Epidermal melanocyte (primary cell): ENCODE results near the gene RRP7A.
"Not testable (repeated sequence)": the region's sequence is repeated elsewhere in the genome, so short reads cannot be mapped to it uniquely, and the experiment has no call there.

Experiments
- DNase-seq: peaks from one replicate; pipeline ENCODE4 v3.0.0; 2011; ENCODE audit warnings: low spot score; ENCODE audit not compliant: insufficient read length

The RRP7A gene

DNA sequence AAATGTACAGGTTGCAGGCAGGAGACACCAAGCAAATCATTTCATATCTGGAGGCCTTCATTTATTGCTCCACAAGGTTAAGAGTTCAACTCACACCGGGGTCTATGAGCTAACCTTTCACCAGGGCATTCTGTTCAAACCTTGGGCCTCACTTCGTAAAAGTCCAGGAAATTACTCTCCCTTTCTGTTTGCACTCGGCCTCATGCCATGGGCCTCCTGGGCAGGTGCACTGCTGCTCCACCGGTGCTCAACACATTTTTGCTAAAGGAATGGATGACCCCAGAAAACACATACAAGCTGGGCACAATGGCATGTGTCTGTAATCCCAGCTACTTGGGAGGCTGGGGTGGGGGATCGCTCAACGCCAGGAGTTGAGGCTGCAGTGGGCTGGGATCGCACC, 16.6 kb upstream of the RRP7A start:
- no peak for DNase-seq

GRCh38 chr22:42535082-42535731, 15.6 kb upstream of the RRP7A start:
- not testable (repeated sequence) for DNase-seq

DNA sequence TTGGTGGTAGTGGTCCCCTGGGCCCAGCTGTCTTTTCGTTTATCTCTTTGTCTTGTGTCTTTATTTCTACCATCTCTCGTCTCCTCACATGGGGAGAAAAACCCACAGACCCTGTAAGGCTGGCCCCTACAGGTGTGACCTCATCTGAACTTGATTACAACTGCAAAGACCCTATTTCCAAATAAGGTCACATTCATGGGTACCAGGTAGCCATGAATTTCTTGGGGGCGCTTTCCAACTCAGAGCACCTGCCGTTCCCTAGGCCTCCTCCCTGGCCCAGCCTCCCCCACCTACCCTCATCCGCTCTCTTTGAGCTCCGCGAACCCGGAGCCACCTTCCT, 14.0 kb upstream of the RRP7A start:
- DNase-seq = no peak

- DNase-seq = not testable (repeated sequence)
These were observed 11.9 kb upstream of the RRP7A start for GRCh38 chr22:42531401-42532084.

DNA sequence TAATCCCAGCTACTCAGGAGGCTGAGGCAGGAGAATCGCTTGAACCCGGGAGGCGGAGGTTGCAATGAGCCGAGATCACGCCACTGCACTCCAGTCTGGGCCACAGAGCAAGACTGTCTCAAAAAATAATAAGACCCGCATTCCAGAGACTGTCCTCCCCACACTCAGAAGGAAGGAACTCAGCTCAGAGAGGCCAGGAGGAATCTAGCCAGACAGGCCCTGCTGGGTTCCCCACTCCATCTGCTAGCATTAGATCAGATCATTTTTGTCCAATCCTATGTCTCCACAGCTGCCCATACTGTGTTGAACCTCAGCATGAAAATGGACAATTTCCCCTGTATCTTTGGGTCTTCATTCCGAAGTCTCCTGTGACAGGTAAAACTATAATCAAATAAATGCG, 9.8 kb upstream of the RRP7A start:
- not testable (repeated sequence) for DNase-seq

DNA sequence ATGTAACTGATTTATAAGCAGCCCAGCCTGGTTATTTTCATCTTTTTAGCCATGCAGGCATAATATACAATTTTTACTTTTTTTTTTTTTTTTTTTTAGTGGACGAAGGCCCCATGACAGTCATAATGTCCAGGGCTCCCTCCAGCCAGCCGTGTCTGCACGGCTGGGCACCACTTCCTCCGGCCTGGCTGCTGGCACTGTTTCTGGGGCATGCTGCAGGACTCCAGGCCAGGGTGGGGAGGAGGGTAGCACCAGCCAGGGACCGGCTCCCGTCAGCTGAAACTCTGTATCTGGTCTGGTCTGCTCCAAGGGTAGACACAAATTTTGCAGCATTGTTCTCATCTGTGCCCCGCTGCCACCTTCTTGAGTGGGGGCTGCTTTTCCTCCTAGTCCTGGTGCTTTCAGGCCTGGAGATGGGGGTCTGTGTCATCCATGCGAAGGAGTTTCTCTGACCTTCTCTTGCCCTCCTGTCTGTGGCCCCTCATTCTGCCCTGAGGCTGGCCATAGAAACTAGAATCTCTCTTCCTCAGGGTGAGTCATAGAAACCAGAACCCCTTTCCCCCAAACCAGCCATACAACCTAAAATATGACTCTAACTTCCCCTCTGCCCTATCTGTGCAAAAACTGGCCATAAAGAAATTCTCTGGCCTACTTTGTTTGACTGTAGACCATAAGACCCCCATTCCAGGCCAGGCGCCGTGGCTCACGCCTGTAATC, 9.2 kb upstream of the RRP7A start:
- DNase-seq = no peak

- no peak for DNase-seq
These were observed 3.0 kb upstream of the RRP7A start for GRCh38 chr22:42522546-42522945.

DNA sequence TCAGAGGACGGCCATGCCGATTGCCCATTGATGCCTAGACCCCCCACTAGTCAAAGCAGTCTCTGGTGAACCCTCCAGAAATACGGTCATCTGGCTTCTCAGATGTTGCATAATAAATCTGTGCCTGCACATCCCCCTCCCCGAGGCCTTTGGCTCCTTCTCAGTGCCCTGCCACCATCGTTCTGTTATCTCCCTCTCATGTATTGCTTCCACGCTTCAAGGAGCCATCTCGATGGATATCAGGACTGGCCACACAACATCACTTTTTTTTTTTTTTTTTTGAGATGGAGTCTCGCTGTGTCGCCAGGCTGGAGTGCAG, 1.6 kb upstream of the RRP7A start:
- DNase-seq = no peak

DNA sequence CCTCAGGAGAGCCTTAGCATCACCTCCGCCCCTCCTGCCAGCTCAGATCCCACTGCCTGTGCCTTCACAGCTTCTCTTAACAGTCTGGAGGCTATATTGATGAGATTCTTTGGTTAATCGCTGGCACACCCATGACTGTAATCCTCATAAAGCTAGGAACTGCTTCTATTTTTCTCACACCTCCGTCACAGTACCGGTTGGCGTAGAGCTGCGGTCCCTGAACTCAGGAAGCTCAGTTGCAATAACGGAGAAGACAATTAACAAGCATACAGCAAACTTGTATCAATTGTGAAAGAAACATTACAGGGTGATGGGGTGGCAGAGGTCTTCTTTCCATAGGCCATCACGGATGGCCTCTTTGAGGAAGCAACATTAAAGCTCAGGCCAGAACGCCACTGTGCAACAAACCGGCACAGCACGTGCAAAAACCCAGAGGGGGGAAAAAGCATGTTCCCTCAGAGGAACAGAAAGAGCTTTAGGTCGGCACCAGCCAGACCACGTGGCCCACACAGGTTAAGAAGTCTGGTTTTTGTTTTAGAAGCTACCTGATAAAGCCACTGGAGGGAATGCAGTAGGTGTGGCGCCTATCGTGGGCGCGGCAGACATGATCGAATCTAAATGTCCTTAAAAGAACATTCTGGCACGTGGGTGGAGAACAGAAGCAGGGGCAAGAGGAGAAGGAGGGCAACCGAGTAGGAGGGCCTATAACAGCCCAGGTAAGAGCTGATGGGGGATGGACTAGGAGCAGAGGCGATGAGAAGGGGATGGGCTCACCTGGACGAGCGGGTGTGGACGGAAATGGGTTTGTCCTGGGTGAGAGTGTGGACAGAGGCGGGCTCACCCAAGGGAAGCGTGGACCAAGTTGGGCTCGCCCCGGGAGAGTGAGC, 715 bp downstream of the RRP7A start:
- DNase-seq = not testable (repeated sequence)

DNA sequence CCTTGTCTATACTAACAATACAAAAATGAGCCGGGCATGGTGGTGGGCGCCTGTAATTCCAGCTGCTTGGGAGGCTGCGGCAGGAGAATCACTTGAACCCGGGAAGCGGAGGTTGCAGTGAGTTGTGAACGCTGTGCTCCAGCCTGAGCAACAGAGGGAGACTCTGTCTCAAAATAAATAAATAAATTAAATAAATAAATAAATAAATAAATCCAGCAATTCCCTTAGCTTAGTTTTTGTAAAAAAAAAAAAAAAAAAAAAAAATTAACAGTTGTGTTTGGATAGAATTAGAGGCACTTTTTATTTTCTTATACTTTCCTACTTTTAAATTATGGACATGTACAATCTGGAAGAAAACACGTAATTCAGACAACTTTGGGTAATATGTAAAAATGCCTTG, 2.5 kb downstream of the RRP7A start:
- DNase-seq = not testable (repeated sequence)

GRCh38 chr22:42515896-42516295, 3.7 kb downstream of the RRP7A start:
- DNase-seq = no peak

GRCh38 chr22:42515304-42515703, 4.3 kb downstream of the RRP7A start:
- not testable (repeated sequence) for DNase-seq

DNA sequence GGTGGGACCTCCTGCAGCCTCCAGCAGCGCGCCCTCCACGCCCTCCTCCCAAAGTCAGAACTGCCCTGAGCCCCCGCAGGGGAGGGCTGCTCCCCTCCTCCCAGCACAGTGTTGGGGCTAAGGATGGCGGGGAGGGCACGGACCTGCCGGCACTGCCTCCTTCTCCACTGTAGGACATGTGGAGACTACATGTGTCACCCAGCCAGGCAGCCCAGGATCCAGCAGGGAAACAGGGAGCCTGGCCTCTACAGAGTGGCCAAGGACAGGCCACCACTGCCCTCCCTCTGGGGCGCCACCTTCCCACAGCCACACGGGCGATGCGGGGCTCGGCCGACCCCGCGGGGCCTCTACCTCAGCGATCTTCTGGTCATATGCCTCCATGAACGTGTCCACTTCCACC, 5.3 kb downstream of the RRP7A start:
- not testable (repeated sequence) for DNase-seq

DNA sequence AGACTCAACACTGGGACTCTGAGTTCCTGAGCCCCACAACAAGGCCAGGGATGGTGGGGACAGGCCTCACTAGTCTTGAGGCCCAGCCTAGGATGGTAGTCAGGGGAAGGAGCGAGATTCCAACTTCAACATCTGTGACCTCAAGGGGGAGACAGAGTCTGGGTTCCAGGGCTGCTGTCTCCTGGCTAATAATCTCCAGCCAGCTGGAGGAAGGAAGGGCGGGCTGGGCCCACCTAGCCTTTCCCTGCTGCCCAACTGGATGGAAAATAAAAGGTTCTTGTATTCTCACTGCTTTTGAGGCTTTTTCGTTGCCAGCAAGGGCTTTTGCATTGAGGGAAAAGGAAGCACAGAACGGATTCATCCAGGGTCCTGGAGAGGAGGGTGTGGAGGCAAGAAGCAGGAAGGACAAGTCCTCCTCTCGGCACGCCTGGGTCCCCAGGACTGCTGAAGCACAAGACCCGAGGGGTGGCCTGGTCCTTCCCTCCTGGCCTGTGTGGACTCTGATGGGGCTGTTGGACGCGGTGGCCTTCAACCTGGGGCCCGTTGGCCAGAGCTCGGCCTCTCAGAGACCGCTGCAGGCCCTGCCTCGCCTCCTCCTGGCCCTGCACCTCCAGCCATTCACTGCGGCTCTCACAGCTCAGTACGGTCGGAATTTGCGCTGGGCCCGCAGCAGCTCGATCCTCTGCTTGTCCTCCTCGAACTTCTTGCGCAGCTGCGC, 7.2 kb downstream of the RRP7A start:
- DNase-seq = not testable (repeated sequence)

- DNase-seq = no peak
These were observed 8.2 kb downstream of the RRP7A start for GRCh38 chr22:42511401-42511891.

GRCh38 chr22:42509548-42509947, 10.0 kb downstream of the RRP7A start:
- DNase-seq = no peak

- DNase-seq = not testable (repeated sequence)
These were observed 10.6 kb downstream of the RRP7A start for GRCh38 chr22:42508975-42509364.

DNA sequence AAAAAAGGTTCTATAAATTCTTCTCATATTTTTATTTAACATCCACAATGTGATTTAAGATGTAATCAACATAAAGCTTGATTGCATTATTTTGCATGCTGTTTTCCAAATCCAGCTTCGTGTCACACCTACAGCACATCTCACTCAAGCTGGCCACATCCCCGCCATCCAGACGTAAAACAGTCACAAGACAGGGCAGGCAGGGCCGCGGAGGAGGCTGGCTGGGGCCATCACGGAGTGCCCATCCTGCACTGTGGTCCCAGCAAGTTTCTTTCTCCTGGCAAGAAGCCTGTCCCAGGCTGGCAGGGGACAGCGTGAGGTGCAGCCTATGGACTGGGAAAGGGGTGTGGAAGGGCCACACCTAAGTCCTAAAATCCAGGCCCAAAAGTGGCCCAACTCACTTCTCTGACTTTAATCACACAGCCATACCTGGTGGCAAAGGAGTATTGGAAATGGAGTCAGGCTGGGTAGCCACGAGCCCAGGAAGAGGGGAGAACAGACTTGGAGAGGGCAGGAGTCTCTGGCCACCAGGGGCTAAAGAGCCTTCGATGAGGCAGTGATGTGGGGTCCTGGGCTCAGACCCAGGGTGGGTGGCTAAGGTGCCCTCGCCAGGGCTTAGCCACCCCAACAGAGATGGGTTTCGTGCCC, 11.1 kb downstream of the RRP7A start:
- not testable (repeated sequence) for DNase-seq

- no peak for DNase-seq
These were observed 18.8 kb downstream of the RRP7A start for GRCh38 chr22:42500836-42501179.

DNA sequence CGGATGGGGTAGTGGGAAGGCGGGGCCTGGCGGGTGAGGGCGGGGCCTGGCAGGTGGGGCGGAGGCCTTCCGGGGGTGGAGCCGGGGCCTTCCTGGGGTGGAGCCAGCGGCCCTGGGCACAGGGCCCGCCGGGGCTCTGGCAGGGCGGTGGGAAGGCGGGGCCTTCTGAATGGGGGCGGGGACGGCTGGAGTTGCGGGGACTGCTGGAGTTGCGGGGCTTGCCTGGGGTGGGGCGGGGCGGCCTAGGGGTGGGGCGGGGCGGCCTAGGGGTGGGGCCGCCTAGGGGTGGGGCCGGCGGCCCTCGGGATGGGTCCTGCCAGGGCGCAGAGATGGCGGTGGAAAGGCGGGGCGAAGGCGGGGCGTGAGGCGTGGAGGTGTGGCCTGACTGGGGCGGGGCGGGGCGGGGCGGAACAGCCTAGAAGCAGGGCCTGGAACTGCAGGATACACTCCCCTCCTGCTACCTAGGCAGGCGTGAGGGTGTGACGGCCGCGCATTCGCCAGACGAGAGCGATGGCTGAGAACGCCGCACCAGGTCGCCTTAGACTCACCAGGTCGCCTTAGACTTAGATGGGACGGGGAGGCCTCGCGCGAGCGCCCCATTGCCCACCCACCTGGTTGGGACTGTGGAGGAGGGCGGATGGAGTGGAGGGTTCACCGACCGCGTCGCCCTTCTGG, 19.3 kb downstream of the RRP7A start:
- peak; percentile 68 for DNase-seq
